ENCODE measurements around the gene CD84. TPM values are rescaled to one million over a fixed set of nuclear protein-coding genes. Genes with fewer than 3 reads are reported as not detected.
"Not testable (repeated sequence)": the region's sequence is repeated elsewhere in the genome, so short reads cannot be mapped to it uniquely, and the experiment has no call there.

The CD84 gene
- total RNA-seq, 1 donor from 2014 or later = not detected

GRCh38 chr1:160522136-160522535, 57.2 kb downstream of the CD84 start:
- TF ChIP-seq CTCF (IDR thresholded peaks at IDR 0.05) = no peak
- no peak for DNase-seq (ENCODE audit: low spot score)
- Mint-ChIP-seq H3K9me3 (ENCODE audit: low read depth) (peaks cover 17% of the 10 kb centered on the region), H3K4me1 (ENCODE audit: low read depth) (peaks cover 12% of the 10 kb centered on the region), H3K27ac (ENCODE audit: unreplicated experiment) (no peak overlapping the region), H3K36me3 (ENCODE audit: low read depth) (no peaks in the 10 kb centered on the region), H3K27me3 (ENCODE audit: low read depth) (peaks cover 6% of the 10 kb centered on the region), H3K4me3 (ENCODE audit: unreplicated experiment) (no peak overlapping the region)

GRCh38 chr1:160521554-160521953, 57.7 kb downstream of the CD84 start:
- no peak overlapping the region for H3K27ac Mint-ChIP-seq (ENCODE audit: unreplicated experiment)
- no peak for TF ChIP-seq CTCF (IDR thresholded peaks at IDR 0.05)
- H3K27me3 Mint-ChIP-seq (ENCODE audit: low read depth) = peaks cover 2% of the 10 kb centered on the region
- no peaks in the 10 kb centered on the region for H3K36me3 Mint-ChIP-seq (ENCODE audit: low read depth)
- peaks cover 12% of the 10 kb centered on the region for H3K4me1 Mint-ChIP-seq (ENCODE audit: low read depth)
- no peak overlapping the region for H3K4me3 Mint-ChIP-seq (ENCODE audit: unreplicated experiment)
- H3K9me3 Mint-ChIP-seq (ENCODE audit: low read depth) = peaks cover 13% of the 10 kb centered on the region
- no peak for DNase-seq (ENCODE audit: low spot score)

- Mint-ChIP-seq H3K4me3 (ENCODE audit: unreplicated experiment) (no peak overlapping the region), H3K27me3 (ENCODE audit: low read depth) (peaks cover 2% of the 10 kb centered on the region), H3K9me3 (ENCODE audit: low read depth) (peaks cover 10% of the 10 kb centered on the region), H3K36me3 (ENCODE audit: low read depth) (no peaks in the 10 kb centered on the region), H3K27ac (ENCODE audit: unreplicated experiment) (no peak overlapping the region), H3K4me1 (ENCODE audit: low read depth) (peaks cover 12% of the 10 kb centered on the region)
- no peak for TF ChIP-seq CTCF (IDR thresholded peaks at IDR 0.05)
- no peak for DNase-seq (ENCODE audit: low spot score)
Measured at GRCh38 chr1:160520999-160521398, 58.3 kb downstream of the CD84 start.

- peaks cover 8% of the 10 kb centered on the region for H3K9me3 Mint-ChIP-seq (ENCODE audit: low read depth)
- no peak overlapping the region for H3K4me3 Mint-ChIP-seq (ENCODE audit: unreplicated experiment)
- peaks cover 4% of the 10 kb centered on the region for H3K27me3 Mint-ChIP-seq (ENCODE audit: low read depth)
- no peak for TF ChIP-seq CTCF (IDR thresholded peaks at IDR 0.05)
- DNase-seq (ENCODE audit: low spot score) = no peak
- H3K4me1 Mint-ChIP-seq (ENCODE audit: low read depth) = peaks cover 12% of the 10 kb centered on the region
- H3K36me3 Mint-ChIP-seq (ENCODE audit: low read depth) = no peaks in the 10 kb centered on the region
- H3K27ac Mint-ChIP-seq (ENCODE audit: unreplicated experiment) = no peak overlapping the region
Measured at GRCh38 chr1:160520582-160520981, 58.7 kb downstream of the CD84 start.

GRCh38 chr1:160519642-160520435, 59.5 kb downstream of the CD84 start:
- Mint-ChIP-seq H3K4me3 (ENCODE audit: unreplicated experiment) (no peak overlapping the region), H3K27me3 (ENCODE audit: low read depth) (peaks cover 5% of the 10 kb centered on the region), H3K36me3 (ENCODE audit: low read depth) (no peaks in the 10 kb centered on the region), H3K27ac (ENCODE audit: unreplicated experiment) (no peak overlapping the region), H3K9me3 (ENCODE audit: low read depth) (peaks cover under 1% of the 10 kb centered on the region), H3K4me1 (ENCODE audit: low read depth) (peaks cover 12% of the 10 kb centered on the region)
- no peak for TF ChIP-seq CTCF (IDR thresholded peaks at IDR 0.05)
- no peak for DNase-seq (ENCODE audit: low spot score)

GRCh38 chr1:160517519-160517918, 61.8 kb downstream of the CD84 start:
- not testable (repeated sequence) for H3K27ac Mint-ChIP-seq (ENCODE audit: unreplicated experiment); H3K4me3 Mint-ChIP-seq (ENCODE audit: unreplicated experiment); DNase-seq (ENCODE audit: low spot score); H3K36me3 Mint-ChIP-seq (ENCODE audit: low read depth); H3K9me3 Mint-ChIP-seq (ENCODE audit: low read depth)
- H3K4me1 Mint-ChIP-seq (ENCODE audit: low read depth) = peaks cover 12% of the 10 kb centered on the region
- peaks cover 14% of the 10 kb centered on the region for H3K27me3 Mint-ChIP-seq (ENCODE audit: low read depth)

- H3K4me1 Mint-ChIP-seq (ENCODE audit: low read depth) = peaks cover 12% of the 10 kb centered on the region
- H3K9me3 Mint-ChIP-seq (ENCODE audit: low read depth) = peaks cover 12% of the 10 kb centered on the region
- not testable (repeated sequence) for DNase-seq (ENCODE audit: low spot score); H3K27ac Mint-ChIP-seq (ENCODE audit: unreplicated experiment); H3K36me3 Mint-ChIP-seq (ENCODE audit: low read depth); H3K4me3 Mint-ChIP-seq (ENCODE audit: unreplicated experiment)
- H3K27me3 Mint-ChIP-seq (ENCODE audit: low read depth) = peaks cover 14% of the 10 kb centered on the region
Measured at GRCh38 chr1:160515908-160516307, 63.4 kb downstream of the CD84 start.
